Fibroblast of the aortic adventitia (primary cell): ENCODE measurements around the gene CCNA2. TPM values are rescaled to one million over a fixed set of nuclear protein-coding genes. Genes with fewer than 3 reads are reported as not detected.

ENCODE experiments used
- DNase-seq: peaks from one replicate; pipeline ENCODE4 v3.0.0-alpha.2; 2010; ENCODE audit warnings: low read depth
- H3K4me3 ChIP-seq: 2 replicates; pipeline ENCODE4 v1.5.1; 2011; ENCODE audit warnings: low read depth, mild to moderate bottlenecking, control low read depth, low read length, moderate library complexity
- CTCF ChIP-seq: IDR thresholded peaks from 2 replicates; pipeline ENCODE4 v1.5.1; 2011; ENCODE audit warnings: mild to moderate bottlenecking, low read length, control low read depth, inconsistent platforms; ENCODE audit not compliant: insufficient read depth
- total RNA-seq: library from RNA; depleted of rRNA; stranded (reverse); fragments of >200 nt; gene quantifications from 2 replicates; pipeline ENCODE4 v1.2.3, GENCODE V29; 2012; ENCODE audit warnings: low replicate concordance

CCNA2 gene
- total RNA-seq, 1 donor, result 63.9 TPM

- DNase-seq, result no peak
- no peak for TF ChIP-seq CTCF
- H3K4me3 ChIP-seq, result no peak overlapping the region
These were observed 23.0 kb upstream of the CCNA2 start for GRCh38 chr4:121846662-121847061.

- H3K4me3 ChIP-seq, result no peak overlapping the region
- no peak for DNase-seq
- no peak for TF ChIP-seq CTCF
These were observed 19.2 kb upstream of the CCNA2 start for GRCh38 chr4:121842862-121843261.

GRCh38 chr4:121838136-121838535 lies 14.5 kb upstream of the CCNA2 start:
- DNase-seq, result no peak
- H3K4me3 ChIP-seq, result no peak overlapping the region

GRCh38 chr4:121829511-121829910 lies 5.8 kb upstream of the CCNA2 start:
- no peak overlapping the region for H3K4me3 ChIP-seq
- DNase-seq, result no peak
- no peak for TF ChIP-seq CTCF

More at GRCh38 chr4:121838136-121838535, 14.5 kb upstream of the CCNA2 start:
- TF ChIP-seq CTCF, result no peak

GRCh38 chr4:121827853-121828252 lies 4.2 kb upstream of the CCNA2 start:
- TF ChIP-seq CTCF, result no peak
- DNase-seq, result peak; percentile 60
- no peak overlapping the region for H3K4me3 ChIP-seq

GRCh38 chr4:121824950-121825349 lies 1.3 kb upstream of the CCNA2 start:
- DNase-seq, result no peak
- H3K4me3 ChIP-seq, result no peak overlapping the region
- no peak for TF ChIP-seq CTCF

GRCh38 chr4:121824171-121824527 lies 466 bp upstream of the CCNA2 start:
- peak overlapping the region; percentile 61 for H3K4me3 ChIP-seq
- TF ChIP-seq CTCF, result no peak
- DNase-seq, result no peak
